Body of pancreas (tissue), 4 donors: ENCODE results near the gene PCGF2. TPM values are rescaled to one million over a fixed set of nuclear protein-coding genes. Genes with fewer than 3 reads are reported as not detected.
A peak's percentile ranks its signal among the peaks of the same experiment; 100 is the strongest.

Experiments used
- ATAC-seq: fragments of 150-250 bp; one replicate; pipeline ENCODE4 v1.9.1; 2016
- DNase-seq, 4 donors: peaks; one replicate each; pipeline ENCODE4 v3.0.0-alpha.2; 2019
- H3K27ac ChIP-seq, 4 donors: fragments of 200-600 bp; sonication (generic); 1 replicate in 3 of 4; 2 replicates in 1 of 4; pipeline versions ENCODE4 v1.5.1 to v1.6.1; 2016 to 2019; ENCODE audit warnings: mild to moderate bottlenecking in 1 of 4, mixed read lengths in 1 of 4, moderate library complexity in 1 of 4
- H3K27me3 ChIP-seq, 2 donors: fragments of 200-600 bp; sonication (generic); one replicate each; pipeline ENCODE4 v1.6.0; 2016; ENCODE audit warnings: mild to moderate bottlenecking in 1 of 2
- H3K36me3 ChIP-seq, 2 donors: fragments of 200-600 bp; sonication (generic); replicated peaks in 1 of 2; 2 replicates each; pipeline ENCODE4 v1.5.1; 2016; ENCODE audit warnings: low read depth in 2 of 2; ENCODE audit not compliant: insufficient read depth in 1 of 2
- H3K4me1 ChIP-seq: fragments of 200-600 bp; sonication (generic); one replicate; pipeline ENCODE4 v1.6.0; 2016
- H3K4me3 ChIP-seq, 2 donors: fragments of 200-600 bp; sonication (generic); 1 replicate in 1 of 2; 2 replicates in 1 of 2; pipeline ENCODE4 v1.5.1; 2016 to 2019
- H3K9me3 ChIP-seq, 3 donors: fragments of 200-600 bp; sonication (generic); 1 replicate in 2 of 3; 2 replicates in 1 of 3; pipeline ENCODE4 v1.5.1; 2016
- POLR2A ChIP-seq, 3 donors: fragments of 450-650 bp; IDR thresholded peaks; one replicate each; pipeline ENCODE4 v1.6.1; 2016; ENCODE audit warnings: antibody characterized with exemption in 3 of 3, mild to moderate bottlenecking in 2 of 3
- WGBS, 2 donors: methylation state at CpG; one replicate each; pipeline ENCODE4 v1.1.5; 2017; 5-methylcytosine and 5-hydroxymethylcytosine counted together
- intact Hi-C: fragments of 100-400 bp; cut with DNase I; formaldehyde crosslinking; loops from one replicate; pipeline ENCODE4 v1.15.1; 2023
- total RNA-seq, 2 donors: library from RNA; depleted of rRNA; stranded (reverse); fragments of >200 nt; gene quantifications; one replicate each; pipeline ENCODE4 v1.1.0, GENCODE V29; 2016
- TF ChIP-seq, protein P1 (sequence below), 7 experiments: fragments of 450-650 bp in 4 of 7; fragments of 200-600 bp in 3 of 7; sonication (generic) in 3 of 7; IDR thresholded peaks; one replicate each; pipeline ENCODE4 v1.5.1; 2016 to 2019; ENCODE audit warnings: antibody characterized with exemption in 7 of 7

Gene PCGF2
- total RNA-seq, 2 donors from 2014 or later = 5.9 to 9.3 TPM

DNA sequence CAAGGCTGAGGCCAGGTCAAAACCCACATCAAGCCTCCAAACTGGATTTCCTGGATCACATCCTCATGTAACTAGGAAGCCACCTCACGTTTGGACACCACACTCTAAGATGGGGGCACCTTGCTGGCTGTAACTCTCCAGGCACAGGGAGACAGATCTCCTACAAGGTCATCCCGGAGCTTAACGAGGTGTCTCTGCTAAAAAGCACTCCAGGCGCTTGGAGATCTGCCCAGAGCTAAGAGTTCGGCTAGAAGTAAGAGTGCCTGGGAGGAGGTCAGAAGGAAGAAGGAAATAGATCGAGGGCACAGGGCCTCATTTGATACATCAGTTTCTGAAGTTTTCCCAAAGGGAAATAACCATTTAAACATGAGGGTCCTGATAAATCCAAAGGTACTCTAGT lies 20.3 kb upstream of the PCGF2 start:
- H3K4me1 ChIP-seq = no peaks in the 10 kb centered on the region

DNA sequence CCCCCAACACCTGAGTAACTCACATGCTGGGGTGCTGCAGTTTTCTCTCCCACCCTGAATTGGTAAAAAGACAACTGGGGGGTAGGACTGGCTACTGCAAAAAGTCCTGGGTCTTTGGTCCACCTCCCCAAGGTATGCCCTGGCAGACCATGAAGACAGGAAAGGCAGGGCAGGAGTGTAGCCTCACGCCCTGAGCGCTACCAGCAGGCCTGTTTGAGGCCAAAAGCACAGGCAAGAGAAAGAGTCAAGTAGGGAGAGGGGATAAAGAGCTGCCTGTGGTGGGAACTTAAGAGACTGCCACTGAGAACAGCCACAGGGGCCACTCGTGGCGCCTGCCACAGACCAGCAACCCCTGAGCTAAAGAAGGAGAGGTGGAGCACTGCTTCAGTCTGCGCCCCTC lies 18.2 kb upstream of the PCGF2 start:
- Histone ChIP-seq H3K4me1 (no peaks in the 10 kb centered on the region), H3K9me3 (no peaks in the 10 kb centered on the region), H3K27ac (no peak overlapping the region), H3K36me3 (peaks cover 0 to 29% of the 10 kb centered on the region in 2 donors), H3K4me3 (no peak overlapping the region), H3K27me3 (no peaks in the 10 kb centered on the region)
- DNase-seq (no peak), ATAC-seq (no peak)
- WGBS, 2 donors = 89 to 91% methylated on average over 5 of the region's 5 CpGs
- intact Hi-C loops = no loop called here
- no peak for TF ChIP-seq POLR2A (IDR thresholded peaks at IDR 0.05)
- TF ChIP-seq, protein P1, sequence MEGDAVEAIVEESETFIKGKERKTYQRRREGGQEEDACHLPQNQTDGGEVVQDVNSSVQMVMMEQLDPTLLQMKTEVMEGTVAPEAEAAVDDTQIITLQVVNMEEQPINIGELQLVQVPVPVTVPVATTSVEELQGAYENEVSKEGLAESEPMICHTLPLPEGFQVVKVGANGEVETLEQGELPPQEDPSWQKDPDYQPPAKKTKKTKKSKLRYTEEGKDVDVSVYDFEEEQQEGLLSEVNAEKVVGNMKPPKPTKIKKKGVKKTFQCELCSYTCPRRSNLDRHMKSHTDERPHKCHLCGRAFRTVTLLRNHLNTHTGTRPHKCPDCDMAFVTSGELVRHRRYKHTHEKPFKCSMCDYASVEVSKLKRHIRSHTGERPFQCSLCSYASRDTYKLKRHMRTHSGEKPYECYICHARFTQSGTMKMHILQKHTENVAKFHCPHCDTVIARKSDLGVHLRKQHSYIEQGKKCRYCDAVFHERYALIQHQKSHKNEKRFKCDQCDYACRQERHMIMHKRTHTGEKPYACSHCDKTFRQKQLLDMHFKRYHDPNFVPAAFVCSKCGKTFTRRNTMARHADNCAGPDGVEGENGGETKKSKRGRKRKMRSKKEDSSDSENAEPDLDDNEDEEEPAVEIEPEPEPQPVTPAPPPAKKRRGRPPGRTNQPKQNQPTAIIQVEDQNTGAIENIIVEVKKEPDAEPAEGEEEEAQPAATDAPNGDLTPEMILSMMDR (IDR thresholded peaks at IDR 0.05) = no peak

More for the DNA sequence above, 20.3 kb upstream of the PCGF2 start:
- H3K9me3 ChIP-seq = no peaks in the 10 kb centered on the region
- intact Hi-C loops = no loop called here
- peaks cover 0 to 29% of the 10 kb centered on the region in 2 donors for H3K36me3 ChIP-seq
- 38 to 56% methylated on average over 6 of the region's 6 CpGs for WGBS, 2 donors
- no peak overlapping the region for H3K27ac ChIP-seq
- ATAC-seq (no peak), DNase-seq (no peak)
- no peak for TF ChIP-seq POLR2A (IDR thresholded peaks at IDR 0.05)
- TF ChIP-seq, protein P1 (IDR thresholded peaks at IDR 0.05) = no peak
- H3K27me3 ChIP-seq = no peaks in the 10 kb centered on the region
- H3K4me3 ChIP-seq = no peak overlapping the region

DNA sequence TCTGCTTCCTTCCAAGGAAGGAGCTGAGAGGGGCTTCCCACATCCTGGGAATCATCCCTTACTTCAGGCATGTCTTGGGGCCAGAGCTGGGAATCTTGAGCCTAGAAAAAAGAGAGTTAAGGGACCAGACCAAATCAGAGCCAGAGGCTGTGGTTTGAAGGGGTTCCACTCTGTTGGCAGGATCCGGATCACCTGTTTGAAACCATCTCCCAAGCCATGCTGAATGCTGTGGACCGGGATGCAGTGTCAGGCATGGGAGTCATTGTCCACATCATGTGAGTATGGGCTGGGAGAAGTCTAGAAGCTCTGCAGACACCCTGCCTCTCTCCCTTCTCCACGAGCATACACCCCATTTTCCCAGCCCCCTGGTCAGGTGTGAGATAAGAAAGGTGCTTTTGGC lies 14.1 kb upstream of the PCGF2 start:
- no peak for ATAC-seq
- 70 to 78% methylated on average over 3 of the region's 3 CpGs for WGBS, 2 donors
- DNase-seq = no peak
- intact Hi-C loops = no loop called here
- H3K27ac ChIP-seq = no peak overlapping the region
- H3K36me3 ChIP-seq = peaks cover 0 to 44% of the 10 kb centered on the region in 2 donors
- no peaks in the 10 kb centered on the region for H3K9me3 ChIP-seq
- H3K27me3 ChIP-seq = no peaks in the 10 kb centered on the region
- H3K4me3 ChIP-seq = no peak overlapping the region
- no peaks in the 10 kb centered on the region for H3K4me1 ChIP-seq
- TF ChIP-seq, protein P1 (IDR thresholded peaks at IDR 0.05) = no peak
- no peak for TF ChIP-seq POLR2A (IDR thresholded peaks at IDR 0.05)

DNA sequence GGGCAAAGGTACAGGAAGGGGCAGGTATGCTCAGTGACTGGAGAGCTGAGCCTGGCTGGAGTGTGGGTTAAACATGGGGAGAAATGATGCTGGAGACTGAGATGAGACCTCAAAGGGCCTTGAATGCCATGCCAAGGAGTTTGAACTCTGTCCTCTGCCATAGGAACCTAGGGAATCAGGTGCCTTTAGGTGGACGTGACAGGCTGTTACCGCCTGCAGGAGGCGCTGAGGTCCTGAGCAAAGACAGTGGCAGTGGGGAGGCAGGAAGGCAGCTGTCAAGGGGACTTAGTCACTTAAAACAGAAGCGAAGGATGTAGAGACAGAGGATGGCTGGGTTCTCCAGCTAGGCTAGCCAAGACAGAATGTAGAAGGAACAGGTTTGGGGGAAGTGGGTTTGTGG lies 13.5 kb upstream of the PCGF2 start:
- no peaks in the 10 kb centered on the region for H3K27me3 ChIP-seq
- intact Hi-C loops = no loop called here
- DNase-seq = no peak
- 86 to 87% methylated on average over 4 of the region's 4 CpGs for WGBS, 2 donors
- no peak for ATAC-seq
- H3K9me3 ChIP-seq = no peaks in the 10 kb centered on the region
- no peak overlapping the region for H3K27ac ChIP-seq
- H3K4me1 ChIP-seq = no peaks in the 10 kb centered on the region
- no peak for TF ChIP-seq POLR2A (IDR thresholded peaks at IDR 0.05)
- TF ChIP-seq, protein P1 (IDR thresholded peaks at IDR 0.05) = no peak
- H3K4me3 ChIP-seq = no peak overlapping the region
- H3K36me3 ChIP-seq = peaks cover 0 to 45% of the 10 kb centered on the region in 2 donors

DNA sequence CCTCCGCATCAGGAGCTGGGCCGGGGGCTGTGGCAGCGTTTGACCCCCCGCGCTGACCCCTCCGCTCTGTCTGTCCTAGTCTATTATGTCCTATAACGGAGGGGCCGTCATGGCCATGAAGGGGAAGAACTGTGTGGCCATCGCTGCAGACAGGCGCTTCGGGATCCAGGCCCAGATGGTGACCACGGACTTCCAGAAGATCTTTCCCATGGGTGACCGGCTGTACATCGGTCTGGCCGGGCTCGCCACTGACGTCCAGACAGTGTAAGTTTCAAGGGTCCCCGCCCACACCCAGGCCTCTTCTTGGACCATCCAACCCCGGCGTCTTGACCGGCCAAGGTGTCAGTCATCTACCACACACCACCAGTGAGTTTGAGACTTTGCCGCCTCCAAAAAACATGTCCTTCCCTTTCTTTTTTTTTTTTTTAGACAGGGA lies 5.0 kb upstream of the PCGF2 start:
- DNase-seq (peak in 1 of 4 donors; percentile 26), ATAC-seq (no peak)
- peak overlapping the region; percentile 28 to 89 (median 84) for H3K27ac ChIP-seq
- TF ChIP-seq POLR2A (IDR thresholded peaks at IDR 0.05) = no peak
- TF ChIP-seq, protein P1 (IDR thresholded peaks at IDR 0.05) = no peak
- intact Hi-C loops = no loop called here
- peaks cover 7 to 13% of the 10 kb centered on the region in 2 donors for H3K36me3 ChIP-seq
- no peaks in the 10 kb centered on the region for H3K9me3 ChIP-seq
- WGBS, 2 donors = 2 to 15% methylated on average over 9 to 22 of the region's 22 CpGs
- no peaks in the 10 kb centered on the region for H3K27me3 ChIP-seq
- H3K4me1 ChIP-seq = peaks cover 58% of the 10 kb centered on the region
- peak overlapping the region; percentile 66 to 86 for H3K4me3 ChIP-seq
